ENCODE measurements around the gene RCL1. TPM values are rescaled to one million over a fixed set of nuclear protein-coding genes. Genes with fewer than 3 reads are reported as not detected.

Gene RCL1
- total and polyA plus RNA-seq, 2 of the 13 experiments (the other 11 are each of a cell fraction or from before 2014, with no cell fraction given), result 22.3 to 31.6 TPM

DNA sequence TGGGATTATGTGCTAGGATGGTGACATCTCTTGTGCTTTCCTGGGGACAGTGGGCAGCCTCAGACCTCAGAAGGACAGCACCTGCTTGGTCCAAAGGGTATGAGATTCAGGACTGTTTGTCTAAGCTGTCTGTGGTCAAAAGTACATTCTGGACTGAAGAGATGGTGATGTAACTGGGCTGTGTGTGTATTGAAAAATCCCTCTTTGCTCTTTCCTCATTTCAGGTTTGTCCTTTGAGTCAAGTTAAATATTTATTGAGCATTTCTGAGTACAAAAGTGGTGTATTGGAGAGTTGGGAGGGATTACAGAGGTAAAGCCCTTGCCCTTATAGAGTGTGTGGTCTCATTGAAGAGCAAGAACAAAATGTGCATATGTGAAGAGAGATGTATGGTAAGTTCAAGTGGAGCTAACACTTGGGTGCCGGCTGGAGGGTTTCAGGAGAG lies 46.7 kb downstream of the RCL1 start (continued):
- TF ChIP-seq HNF4G (IDR thresholded peaks at IDR 0.05; ENCODE audit: borderline replicate concordance, low read depth, low read length) (peak; percentile 97), HNF4G (CRISPR knock-in tag; IDR thresholded peaks at IDR 0.05; ENCODE audit: borderline replicate concordance, low read depth) (peak; percentile 98), ZBTB8A (CRISPR knock-in tag; IDR thresholded peaks at IDR 0.05; ENCODE audit: borderline replicate concordance, low read depth) (no peak; the same call in 1 of the 2 replicates), ARID3A (IDR thresholded peaks at IDR 0.05; ENCODE audit: low read depth, low read length) (peak; percentile 89), ZNF101 (CRISPR knock-in tag; IDR thresholded peaks at IDR 0.05; ENCODE audit: borderline replicate concordance, low read depth) (no peak), MYNN (CRISPR knock-in tag; IDR thresholded peaks at IDR 0.05; ENCODE audit: low read depth) (no peak), PRDM10 (CRISPR knock-in tag; IDR thresholded peaks at IDR 0.05; ENCODE audit: low read depth) (peak; percentile 66; the same call in 1 of the 2 replicates), ETV5 (CRISPR knock-in tag; IDR thresholded peaks at IDR 0.05; ENCODE audit: borderline replicate concordance) (peak; percentile 62; the same call in 1 of the 2 replicates), NKX3-1 (CRISPR knock-in tag; IDR thresholded peaks at IDR 0.05) (no peak; the same call in 1 of the 2 replicates), DPF2 (CRISPR knock-in tag; IDR thresholded peaks at IDR 0.05; ENCODE audit: borderline replicate concordance, low read depth) (peak; percentile 96), SRSF9 (IDR thresholded peaks at IDR 0.05; ENCODE audit: borderline replicate concordance, insufficient read depth, low read depth, low read length, poor library complexity, severe bottlenecking) (no peak), ZNF18 (CRISPR knock-in tag; IDR thresholded peaks at IDR 0.05; ENCODE audit: insufficient replicate concordance) (no peak), NFIC (IDR thresholded peaks at IDR 0.05; ENCODE audit: low read length) (peak; percentile 95), HDAC1 (CRISPR knock-in tag; IDR thresholded peaks at IDR 0.05) (peak; percentile 85), ARID5B (CRISPR knock-in tag; IDR thresholded peaks at IDR 0.05) (peak; percentile 100), ZC3H4 (CRISPR knock-in tag; IDR thresholded peaks at IDR 0.05; ENCODE audit: borderline replicate concordance) (no peak)

Measured in HepG2 (cell line).